OCI-LY3 (cell line): ENCODE data around the gene ADAMTS1.

Source experiments
- CTCF ChIP-seq: fragments of 200-600, 300-600 bp; sonication (generic); IDR thresholded peaks from 2 replicates; pipeline ENCODE4 v1.5.1; 2014; ENCODE audit warnings: antibody characterized with exemption, low read length, low read depth
- EZH2phosphoT487 ChIP-seq: fragments of 200-600 bp; shearing (Covaris generic); IDR thresholded peaks from 2 replicates; pipeline ENCODE4 v1.6.1; 2018; ENCODE audit warnings: antibody characterized with exemption, mixed run types, low read depth

GRCh38 chr21:26877018-26877417 is 31.8 kb upstream of the ADAMTS1 start:
- TF ChIP-seq CTCF = no peak
- no peak for TF ChIP-seq EZH2phosphoT487
